GM18873 (cell line): Measurements from ENCODE around the gene KDM2B.
"Not testable (repeated sequence)": the region's sequence is repeated elsewhere in the genome, so short reads cannot be mapped to it uniquely, and the experiment has no call there.

Experiments used
- ATAC-seq: cut with Tn5 transposase; IDR thresholded peaks from one replicate; pipeline ENCODE4 v1.9.1; 2021; ENCODE audit warnings: mild to moderate bottlenecking, moderate library complexity, moderate number of reproducible peaks; ENCODE audit not compliant: unreplicated experiment, low FRiP score

KDM2B gene

DNA sequence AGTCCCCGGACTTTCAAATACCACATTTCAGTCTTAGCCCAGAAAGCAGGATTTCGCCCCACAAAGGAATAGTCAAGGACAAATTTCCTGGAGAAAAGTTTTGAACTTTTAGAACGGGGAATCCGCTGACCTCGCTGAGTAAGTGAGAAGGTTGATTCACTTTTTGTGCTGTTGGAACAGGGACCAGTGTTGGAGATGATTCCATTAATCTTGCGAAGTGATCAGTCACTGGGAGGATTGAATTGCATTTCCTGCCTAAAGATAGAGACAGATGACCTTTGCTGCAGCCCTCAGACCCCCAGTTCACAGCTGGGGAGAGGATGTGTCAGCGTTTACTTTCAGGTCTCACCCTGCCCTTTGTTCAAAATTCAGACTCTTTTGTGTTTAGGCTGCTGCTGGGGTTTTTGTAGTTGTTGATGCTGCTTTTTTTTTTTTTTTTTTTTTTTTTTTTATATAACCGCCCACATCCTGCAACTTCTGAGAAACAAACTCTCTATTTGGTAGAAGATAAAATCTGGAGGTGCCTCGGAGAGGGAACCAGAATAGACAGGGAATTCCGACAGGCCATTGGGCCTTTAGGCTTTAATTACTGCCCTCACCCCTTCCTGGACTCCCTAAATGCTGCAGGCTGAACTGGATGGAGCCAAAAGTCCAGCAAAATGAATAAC is 9.8 kb upstream of the KDM2B start:
- ATAC-seq: no peak

DNA sequence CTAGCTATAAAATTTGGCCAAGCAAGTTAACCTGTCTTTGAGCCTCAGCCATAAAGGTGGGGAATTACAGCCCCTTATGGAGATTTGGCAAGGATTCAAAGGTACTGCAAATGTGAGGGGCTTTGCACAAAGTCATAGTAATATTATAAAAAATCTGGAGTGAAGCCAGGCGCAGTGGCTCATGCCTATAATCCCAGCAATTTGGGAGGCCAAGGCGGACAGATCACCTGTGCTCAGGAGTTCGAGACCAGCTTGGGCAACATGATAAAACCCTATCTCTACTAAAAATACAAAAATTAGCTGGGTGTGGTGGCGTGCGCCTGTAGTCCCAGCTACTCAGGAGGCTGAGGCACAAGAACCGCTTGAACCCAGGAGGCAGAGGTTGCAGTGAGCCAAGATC is 4.1 kb upstream of the KDM2B start:
- ATAC-seq: not testable (repeated sequence)

DNA sequence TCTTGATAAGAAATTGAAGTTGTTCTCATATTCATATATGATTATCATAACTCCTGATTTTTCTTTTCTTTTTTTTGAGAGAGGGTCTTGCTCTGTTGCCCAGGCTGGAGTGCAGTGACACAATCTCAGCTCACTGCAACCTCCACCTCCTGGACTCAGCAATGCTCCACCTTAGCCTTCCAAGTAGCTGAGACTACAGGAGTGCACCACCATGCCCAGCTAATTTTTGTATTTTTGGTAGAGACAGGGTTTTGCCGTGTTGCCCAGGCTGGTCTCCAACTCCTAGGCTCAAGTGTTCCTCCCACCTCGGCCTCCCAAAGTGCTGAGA is 2.5 kb upstream of the KDM2B start:
- not testable (repeated sequence) for ATAC-seq

DNA sequence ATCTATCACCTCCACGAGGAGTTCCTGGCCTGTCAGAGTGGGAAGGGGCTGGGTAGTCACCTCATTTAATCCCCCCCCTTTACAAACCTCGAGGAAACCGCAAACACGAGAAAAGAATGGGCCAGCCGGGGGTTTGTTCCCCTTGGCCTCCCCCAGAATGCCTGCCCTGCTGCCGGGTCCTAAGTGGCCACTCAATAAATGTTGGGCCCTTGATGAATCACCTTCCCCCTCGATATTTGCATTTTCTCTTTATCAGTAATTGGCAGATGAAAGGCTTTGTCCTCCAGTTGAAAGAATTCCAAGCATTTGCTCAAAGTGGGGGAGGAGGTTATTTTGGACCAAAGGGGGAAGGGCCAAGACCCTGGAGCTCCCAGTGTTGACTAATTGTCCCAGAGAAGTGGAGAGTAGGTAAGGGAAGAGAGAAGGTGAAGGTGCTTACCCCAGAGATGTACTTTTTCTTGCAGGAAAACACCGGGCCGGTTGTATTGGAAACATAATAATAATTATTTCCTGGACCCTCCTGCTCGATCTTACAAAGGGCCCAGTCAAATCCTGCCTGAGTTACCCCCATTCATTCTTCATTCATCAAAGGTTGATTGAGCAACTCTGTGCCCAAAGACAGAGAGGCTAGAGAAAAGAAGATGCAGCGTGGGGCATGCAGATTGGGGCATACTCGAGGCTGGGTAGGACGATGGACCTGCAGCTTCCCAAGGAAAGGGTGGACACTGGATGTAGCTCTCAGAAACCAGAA is 1.9 kb upstream of the KDM2B start:
- ATAC-seq: no peak

DNA sequence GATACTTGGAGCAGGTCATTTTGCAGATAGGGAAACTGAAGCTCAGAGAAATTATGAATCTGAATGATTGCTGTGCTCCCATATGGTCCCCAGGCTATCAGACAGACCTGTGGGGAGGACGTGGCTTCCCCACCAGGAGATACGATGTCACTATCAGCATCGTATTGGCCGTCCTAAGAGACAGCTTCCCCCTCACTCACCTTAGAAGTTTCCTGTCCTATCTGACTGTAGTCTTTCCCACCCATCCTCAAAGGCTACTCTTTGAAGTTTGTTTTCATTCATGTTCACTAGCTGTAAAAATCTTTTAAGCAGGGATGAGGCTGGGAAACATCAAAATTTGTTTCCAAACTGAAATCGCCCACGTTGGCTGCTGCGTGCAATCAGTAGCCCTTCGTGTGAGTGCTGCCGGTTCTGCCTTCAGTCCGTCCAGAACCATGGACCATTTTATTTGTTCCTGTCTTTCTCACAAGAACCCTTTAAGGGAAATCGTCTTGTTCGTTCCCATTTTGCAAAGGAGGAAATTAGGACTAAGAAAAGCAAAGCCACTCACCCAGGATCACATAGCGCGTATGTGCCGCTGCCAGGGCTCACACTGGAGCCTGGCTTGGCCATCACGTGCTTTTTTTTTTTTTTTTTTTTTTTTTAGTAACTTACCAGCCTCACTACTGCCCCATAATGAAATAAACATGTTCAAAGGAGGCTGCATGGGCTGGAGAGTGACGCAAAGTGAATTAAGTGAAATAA is 1.0 kb upstream of the KDM2B start:
- no peak for ATAC-seq

DNA sequence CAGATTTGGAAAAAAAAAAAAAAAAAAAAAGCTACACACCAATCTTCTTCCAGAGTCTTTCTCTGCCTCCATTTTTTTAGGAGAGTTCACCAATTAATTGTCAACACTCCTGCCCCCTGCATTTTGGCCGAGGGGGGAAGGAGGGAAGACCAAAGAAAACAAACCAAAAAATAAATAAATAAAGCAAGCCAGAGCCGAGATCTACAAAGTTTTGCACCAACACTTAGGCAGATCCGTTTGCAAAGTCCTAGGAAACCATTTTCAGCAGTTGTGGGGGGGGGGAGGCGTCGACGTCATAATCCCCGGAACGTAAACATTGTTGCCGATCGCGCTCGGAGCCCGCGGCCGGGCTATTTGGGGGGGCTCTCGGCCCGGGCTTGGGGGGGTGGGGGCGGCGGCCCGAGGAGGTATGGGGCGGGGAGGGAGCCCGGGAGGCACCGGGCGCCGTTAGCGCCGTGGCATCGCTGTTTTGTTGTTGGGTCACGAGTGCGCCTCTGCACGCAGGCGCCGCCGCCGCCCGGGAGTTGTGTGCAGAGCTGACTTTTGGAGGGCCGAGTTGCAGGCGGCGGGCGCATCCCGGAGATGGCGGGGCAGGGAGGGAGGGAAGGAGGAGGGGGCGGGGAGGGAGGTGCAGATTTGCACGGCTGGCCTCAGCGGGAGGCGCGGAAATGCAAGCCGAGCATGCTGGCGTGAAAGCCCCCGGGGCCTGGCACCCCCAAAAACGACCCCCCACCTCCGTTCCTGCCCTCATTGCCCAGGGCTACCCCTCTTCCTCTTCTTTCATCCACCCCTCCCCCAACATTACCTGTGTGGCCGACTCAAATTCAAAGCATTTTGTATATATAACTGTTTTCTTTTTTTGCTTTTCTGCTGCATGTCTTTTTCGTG is 598 bp downstream of the KDM2B start:
- ATAC-seq: no peak

DNA sequence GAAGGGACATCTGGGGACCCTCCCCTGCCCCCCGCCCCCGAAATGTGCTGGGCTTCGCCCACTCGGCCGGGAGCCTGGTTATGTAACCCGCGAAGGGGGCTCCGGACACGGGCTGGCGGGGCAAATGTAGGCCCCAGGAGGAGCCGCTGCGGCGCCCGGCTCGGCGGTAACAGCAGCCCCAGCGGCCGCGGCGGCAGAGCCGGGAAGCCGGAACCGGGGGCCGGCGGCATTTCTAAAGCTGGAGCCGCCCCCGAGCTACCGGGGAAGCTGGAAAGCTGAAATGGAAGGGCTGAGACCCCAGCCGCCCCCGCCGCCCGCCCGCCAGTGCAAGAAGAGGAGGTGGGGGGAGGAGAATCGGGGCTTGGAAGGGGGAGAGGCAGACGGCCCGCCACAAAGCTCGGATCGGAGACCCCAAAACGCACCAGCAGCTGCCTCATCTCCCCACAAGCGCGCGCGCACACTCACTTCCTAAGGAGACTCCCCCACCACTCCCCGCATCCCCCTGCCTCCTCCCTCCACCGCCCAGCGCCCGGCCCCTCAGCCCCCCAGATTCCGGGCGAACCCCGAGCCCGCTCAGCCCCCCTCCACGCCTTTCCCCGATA is 1.5 kb downstream of the KDM2B start:
- ATAC-seq: no peak

DNA sequence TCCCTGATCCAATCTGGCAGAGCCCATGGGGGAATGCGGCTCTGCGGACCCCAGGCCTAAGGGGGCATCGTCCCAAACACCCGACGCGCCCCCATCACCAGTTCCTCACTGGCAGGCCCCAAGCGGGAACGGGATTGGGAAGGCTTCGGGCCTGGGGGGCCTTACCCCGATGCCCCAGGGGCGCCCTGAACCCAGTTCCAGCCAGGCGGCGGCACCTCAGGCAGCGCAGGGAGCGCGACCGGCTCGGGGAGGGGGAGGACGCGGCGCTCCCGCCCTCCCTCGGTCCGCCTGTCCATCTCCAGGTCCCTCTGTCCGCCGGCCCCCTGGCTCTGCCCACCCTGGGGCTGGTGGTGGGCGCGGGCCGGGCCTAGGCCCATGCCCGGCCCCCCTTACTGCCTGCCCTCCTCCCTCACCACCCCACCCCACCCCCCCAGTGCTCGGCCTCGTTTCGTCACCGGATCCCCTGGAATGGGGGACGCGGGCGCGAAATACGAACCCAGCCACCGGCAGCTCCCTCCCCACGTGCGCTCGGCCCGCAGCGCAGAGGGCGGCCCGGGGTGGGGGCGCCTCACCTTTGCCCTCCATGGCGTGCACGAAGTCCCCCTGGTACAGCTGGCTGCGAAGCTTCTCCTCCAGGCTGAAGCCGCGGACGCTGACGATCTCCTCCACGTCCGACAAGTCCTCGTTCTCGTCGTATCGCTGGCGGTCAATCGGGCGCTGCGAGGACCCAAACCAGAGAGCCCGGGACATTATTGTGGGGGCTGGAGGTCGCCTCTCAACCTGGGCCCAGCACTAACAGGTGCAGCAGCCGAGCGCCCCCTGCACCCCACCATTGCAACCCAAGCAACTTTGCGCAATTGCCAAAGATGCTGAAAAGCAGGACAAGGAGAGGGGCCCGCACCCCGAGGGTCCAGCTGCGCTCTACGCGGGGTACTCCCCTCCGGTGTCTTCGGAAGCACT is 2.3 kb downstream of the KDM2B start:
- ATAC-seq: no peak

DNA sequence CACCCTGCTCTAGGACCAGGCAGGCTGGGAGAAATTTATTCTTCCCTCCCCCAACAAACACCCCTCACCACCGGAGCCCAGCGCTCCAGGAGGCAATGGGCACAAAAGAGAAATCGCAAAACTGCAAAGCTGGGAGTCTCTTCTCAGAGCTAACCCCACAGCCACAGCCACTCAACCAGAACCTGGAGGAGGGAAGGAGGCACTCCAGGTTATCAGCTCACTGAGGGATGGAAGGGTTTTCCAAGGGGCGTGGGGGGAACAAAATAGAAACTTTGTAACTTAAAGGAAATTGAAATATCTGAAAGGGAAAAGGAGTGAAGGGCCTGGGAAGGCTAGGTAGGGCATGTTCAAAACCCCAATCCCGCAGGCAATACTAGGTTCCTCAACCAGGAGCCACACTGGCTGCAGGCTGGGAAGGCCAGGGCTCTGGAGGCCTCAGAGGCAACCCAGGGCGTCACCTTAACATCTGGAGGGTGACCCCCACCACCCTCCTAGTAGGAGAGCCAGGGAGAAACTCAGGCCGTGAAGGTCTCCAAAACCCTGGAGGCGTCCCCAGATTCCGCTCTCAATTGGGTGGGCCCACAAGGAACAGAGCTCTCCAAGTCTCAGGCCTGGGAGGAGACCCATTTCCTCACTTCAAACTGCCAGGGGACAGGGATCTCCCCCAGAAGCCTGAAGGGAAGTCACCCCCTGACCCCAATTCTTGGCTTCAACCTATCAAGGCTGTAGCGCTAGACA is 3.2 kb downstream of the KDM2B start:
- ATAC-seq: no peak

DNA sequence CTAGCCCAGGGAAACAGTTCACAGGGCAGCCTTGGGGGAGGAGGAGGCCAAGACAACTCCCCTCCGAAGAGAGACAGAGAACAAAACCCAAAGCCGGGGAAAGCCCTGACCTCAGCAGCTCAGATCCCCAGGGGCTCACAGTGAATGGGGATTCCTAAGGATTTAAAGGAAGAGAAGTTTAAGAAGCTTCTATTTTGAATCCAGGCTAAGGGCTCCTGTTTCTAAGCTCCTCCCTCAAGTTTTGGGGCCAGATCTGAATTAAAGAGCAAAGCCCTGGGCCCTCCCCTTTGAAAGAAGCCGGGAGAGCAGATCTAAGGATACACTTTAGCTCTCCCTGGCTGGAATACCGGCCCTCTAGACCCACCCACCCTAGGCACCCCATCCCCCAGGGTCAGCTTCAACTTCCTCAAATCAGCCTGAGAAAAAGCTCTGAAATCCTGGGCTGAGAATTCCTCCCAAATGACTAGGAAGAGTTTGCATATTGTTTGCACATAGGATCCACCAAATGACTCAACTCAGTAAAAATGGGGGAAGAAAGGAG is 3.9 kb downstream of the KDM2B start:
- ATAC-seq: no peak

DNA sequence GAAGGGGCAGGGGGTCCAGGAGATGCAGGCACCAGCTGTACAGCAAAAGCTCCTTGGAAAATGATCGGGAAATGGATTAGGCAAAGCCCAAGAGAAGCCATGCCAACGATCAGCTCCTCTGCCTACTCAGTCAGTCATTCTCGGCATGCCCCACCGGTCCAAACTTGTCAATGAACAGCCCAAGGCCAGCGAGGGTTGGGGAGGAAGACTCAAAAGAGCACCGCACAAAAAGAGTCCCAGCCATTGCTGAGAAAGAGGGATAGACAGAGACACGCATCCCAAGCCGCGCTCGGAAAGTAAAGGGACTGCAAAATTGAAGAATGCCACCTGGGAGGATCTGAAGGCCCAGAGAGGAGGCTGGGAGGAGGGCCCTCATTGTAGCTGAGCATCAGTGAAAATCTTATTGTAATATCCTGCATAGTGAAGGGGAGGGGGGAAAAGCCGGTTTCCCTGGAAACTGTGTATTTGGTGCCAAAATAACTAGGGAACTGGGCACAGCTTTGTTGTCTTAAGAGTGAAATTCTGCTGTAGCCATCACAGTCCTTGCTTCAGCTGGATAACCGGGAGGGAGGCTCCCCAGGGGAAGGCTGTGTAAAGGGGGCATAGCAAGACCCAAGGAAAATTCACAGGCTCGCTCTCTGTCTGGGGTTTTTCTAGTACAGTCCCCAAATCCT is 4.7 kb downstream of the KDM2B start:
- ATAC-seq: no peak

DNA sequence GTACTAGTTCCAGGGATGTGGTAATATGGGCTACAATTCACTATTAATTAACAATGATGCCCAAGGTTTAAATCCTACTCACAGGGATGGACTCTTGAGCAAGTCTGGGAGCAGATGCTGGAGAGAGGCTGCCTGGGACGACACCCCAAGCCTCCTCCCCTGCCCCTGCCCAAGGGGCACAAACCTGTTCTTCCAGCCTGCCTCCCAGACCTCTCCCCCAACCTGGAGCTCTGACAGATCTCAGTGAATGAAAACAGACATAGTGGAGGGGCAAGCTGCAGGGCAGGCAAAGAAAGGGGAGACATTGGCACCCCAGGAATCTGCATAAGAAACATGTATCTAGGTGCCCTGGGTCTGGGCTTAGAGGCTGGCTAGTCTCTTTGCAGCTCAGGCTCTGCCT is 5.8 kb downstream of the KDM2B start:
- ATAC-seq: no peak

DNA sequence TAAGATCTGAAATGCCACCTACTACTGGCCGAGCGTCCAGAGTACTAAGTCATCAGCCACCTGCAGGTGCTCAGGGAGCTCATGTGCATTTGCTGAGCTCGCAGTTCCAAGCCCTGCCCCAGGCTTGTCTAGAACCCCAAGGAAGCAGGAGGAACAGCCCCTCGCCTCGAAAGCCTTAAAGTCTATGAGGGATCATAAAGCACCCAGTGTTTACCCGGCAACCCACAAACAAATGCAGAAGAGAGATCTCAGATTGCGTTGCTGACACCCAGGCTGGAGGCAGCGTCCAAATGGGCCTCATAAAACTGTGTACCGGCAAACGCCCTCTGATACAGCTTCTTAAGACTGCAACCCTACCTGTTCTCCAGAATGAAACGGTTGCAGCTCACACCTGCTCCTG is 6.8 kb downstream of the KDM2B start:
- no peak for ATAC-seq

DNA sequence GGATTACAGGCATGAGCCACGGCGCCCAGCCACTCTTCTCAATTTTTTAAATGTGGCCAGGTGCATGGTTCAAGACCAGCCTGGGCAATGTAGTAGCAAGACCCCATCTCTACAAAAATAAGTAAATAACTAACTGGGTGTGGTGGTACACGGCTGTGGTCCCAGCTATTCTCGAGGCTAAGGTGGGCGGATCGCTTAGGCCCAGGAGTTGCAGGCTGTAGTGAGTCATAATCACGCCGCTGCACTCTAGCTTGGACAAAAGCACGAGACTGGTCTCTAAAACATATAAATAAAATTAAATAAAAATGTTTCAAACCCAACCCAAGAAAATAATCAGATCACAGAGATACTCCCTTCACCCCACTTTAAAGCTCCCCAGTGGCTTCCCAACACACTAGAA is 8.9 kb downstream of the KDM2B start:
- no peak for ATAC-seq

DNA sequence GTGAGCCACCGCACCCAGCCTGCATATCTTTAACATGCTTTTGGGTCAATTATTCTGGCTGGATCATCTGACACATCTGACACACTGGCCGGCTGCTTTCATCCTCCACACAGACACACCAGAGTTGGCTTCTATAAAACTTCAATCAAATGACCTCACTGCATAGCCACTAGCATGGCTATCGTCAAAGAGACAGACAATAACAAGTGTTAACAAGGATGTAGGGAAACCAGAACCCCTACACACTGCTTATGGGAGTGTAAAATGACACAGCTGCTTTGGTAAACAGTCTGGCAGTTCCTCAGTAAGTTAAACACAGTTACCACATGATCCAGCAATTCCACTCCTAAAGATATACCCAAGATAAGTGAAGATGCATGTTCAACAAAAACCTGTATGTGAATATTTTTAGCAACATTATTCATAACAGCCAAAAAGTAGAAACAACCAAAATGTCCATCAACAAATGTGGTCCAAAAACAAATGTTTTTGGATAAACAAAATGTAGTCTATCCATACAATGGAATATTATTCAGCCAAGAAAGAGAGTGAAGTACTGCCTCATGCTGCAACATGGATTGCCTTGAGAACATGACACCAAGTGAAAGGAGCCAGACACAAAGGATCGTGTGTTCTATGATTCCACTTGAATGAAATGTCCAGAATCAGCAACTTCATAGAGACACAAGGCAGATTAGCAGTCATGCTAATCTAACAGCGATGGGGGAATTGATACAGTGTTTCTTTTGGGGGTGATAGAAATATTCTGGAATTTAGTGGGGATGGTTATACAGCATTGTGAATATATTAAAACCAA is 10.1 kb downstream of the KDM2B start:
- no peak for ATAC-seq

DNA sequence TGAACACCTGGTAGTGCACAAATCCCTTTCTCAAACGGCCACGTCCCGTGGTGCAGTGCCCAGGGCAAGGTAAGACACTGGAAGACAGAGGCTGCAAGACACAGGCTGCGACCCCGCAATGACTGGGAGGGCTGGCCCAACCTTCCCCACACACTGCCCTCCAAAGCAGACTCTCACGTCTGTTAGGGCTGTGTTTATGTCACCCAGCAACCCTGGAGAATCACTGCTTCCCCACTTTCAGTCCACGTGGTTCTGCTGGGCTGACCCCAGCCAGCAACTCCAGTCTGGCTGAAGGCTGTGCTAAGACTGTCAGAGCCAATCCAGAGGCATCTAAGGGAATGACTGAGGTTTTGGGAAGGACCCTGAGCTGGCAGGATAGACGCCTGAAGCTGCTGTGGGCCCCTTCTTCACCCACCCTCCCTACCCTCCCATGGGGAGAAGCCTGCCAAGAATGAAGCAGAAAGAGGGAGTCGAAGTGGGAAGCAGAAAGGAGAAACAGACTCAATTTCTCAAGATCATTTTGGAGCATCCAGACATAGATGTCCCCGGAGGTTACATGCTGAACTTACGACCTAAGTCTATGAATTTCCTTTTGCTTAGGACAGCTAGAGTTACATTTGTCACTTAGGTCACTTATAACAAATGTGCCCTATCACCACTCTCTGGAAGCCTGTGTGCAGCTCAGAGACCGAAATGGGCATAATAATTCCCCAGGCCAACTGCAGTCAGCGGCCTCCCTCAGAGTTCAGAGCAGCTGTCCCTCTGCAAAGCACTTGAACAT is 11.7 kb downstream of the KDM2B start:
- no peak for ATAC-seq
